NCI-H748 treated with DMSO at 0.1 percent for 48 hours (cell line): ENCODE measurements around the gene PTDSS2.

ENCODE experiments used
- DNase-seq: peaks from one replicate; lab custom pipeline; 2025; lab: John Stamatoyannopoulos, UW

PTDSS2 gene

GRCh38 chr11:490186-490929 lies 40.3 kb downstream of the PTDSS2 start:
- no peak for DNase-seq

GRCh38 chr11:490930-491260 lies 40.8 kb downstream of the PTDSS2 start:
- DNase-seq, result no peak

GRCh38 chr11:491358-491757 lies 41.3 kb downstream of the PTDSS2 start:
- DNase-seq, result no peak

- DNase-seq, result no peak
Measured at GRCh38 chr11:492427-493226, 42.5 kb downstream of the PTDSS2 start.

- no peak for DNase-seq
Measured at GRCh38 chr11:494761-495536, 44.9 kb downstream of the PTDSS2 start.

- no peak for DNase-seq
Measured at GRCh38 chr11:495537-495931, 45.5 kb downstream of the PTDSS2 start.

- no peak for DNase-seq
Measured at GRCh38 chr11:496834-497564, 46.9 kb downstream of the PTDSS2 start.

- DNase-seq, result no peak
Measured at GRCh38 chr11:497565-498296, 47.7 kb downstream of the PTDSS2 start.

GRCh38 chr11:498297-499181 lies 48.5 kb downstream of the PTDSS2 start:
- no peak for DNase-seq

GRCh38 chr11:499201-500076 lies 49.4 kb downstream of the PTDSS2 start:
- no peak for DNase-seq

GRCh38 chr11:501001-501682 lies 51.1 kb downstream of the PTDSS2 start:
- no peak for DNase-seq

- no peak for DNase-seq
Measured at GRCh38 chr11:501683-502287, 51.7 kb downstream of the PTDSS2 start.

- no peak for DNase-seq
Measured at GRCh38 chr11:502288-503178, 52.5 kb downstream of the PTDSS2 start.

- DNase-seq, result no peak
Measured at GRCh38 chr11:503179-503981, 53.3 kb downstream of the PTDSS2 start.

- no peak for DNase-seq
Measured at GRCh38 chr11:504053-504993, 54.2 kb downstream of the PTDSS2 start.
